Kidney tubule cell (primary cell): ENCODE results near the gene TTC27.
"Not testable (repeated sequence)": the region's sequence is repeated elsewhere in the genome, so short reads cannot be mapped to it uniquely, and the experiment has no call there.

ENCODE experiments used
- DNase-seq: peaks from one replicate; pipeline ENCODE4 v3.0.0-alpha.2; 2018; ENCODE audit warnings: low spot score

Gene TTC27

GRCh38 chr2:32627814-32628579 lies at the start of gene TTC27:
Gene TTC27 (plus strand): TSS chr2:32628050. CDS start chr2:32628293, 243 bp downstream.
- peak; percentile 98 for DNase-seq

DNA sequence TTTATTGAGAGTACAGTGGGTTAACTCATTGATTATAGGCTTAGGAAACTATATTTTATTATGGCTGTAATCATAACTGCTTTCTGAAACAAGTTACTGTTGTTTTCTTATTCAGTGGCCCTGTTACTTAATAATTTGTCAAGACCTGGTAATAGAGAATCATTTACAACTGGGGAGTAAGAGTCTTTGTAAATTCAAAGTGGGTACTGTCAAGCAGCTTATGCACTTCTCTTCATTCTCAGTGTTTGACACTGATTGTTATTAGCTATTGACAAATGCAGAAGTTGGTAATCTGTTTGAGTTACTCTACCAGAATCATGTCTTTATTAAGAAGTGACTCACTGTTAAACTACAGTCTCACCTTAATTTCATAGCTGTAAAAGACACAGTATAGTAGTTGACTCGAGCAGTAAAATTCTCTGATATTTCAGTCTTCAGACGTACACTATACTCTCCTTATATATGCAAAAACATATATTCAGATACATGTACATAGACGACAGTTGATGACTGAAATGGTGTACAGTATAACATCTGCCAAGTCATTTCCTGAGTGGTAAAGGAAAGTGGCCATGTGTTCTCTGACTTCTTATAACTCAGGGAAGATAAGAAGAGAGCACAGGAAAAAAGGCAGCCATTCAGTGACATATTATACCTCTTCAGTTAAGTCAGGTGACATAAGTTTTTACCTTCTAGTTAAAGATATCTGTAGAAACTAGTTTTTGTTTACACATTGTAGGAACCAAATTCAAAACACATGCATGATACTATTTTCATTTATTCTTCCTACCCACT lies 36.0 kb upstream of the TTC27 start:
- DNase-seq, result no peak

- DNase-seq, result no peak
Measured at GRCh38 chr2:32594573-32594972, 33.3 kb upstream of the TTC27 start.

DNA sequence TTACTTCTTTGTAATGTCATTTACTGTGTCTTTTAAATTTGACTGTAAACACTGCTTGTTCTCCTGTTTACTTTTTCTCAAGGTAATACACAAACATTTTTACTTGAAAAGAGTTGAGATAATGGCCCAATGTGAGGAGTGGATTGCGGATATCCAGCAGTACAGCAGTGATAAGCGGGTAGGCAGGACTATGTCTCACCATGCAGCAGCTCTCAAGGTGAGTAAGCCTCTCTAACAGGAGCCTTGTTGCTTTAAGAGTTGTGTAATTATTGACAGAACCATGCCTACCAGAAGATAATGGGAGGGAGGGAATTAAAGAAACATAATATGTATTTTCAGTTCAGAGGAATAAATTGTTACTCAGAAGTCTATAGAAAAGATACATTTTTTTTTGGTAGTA lies 16.5 kb upstream of the TTC27 start:
- DNase-seq, result peak; percentile 39

- no peak for DNase-seq
Measured at GRCh38 chr2:32611771-32612170, 16.1 kb upstream of the TTC27 start.

- no peak for DNase-seq
Measured at GRCh38 chr2:32614084-32614483, 13.8 kb upstream of the TTC27 start.

GRCh38 chr2:32617599-32618189 lies 10.2 kb upstream of the TTC27 start:
- DNase-seq, result no peak

DNA sequence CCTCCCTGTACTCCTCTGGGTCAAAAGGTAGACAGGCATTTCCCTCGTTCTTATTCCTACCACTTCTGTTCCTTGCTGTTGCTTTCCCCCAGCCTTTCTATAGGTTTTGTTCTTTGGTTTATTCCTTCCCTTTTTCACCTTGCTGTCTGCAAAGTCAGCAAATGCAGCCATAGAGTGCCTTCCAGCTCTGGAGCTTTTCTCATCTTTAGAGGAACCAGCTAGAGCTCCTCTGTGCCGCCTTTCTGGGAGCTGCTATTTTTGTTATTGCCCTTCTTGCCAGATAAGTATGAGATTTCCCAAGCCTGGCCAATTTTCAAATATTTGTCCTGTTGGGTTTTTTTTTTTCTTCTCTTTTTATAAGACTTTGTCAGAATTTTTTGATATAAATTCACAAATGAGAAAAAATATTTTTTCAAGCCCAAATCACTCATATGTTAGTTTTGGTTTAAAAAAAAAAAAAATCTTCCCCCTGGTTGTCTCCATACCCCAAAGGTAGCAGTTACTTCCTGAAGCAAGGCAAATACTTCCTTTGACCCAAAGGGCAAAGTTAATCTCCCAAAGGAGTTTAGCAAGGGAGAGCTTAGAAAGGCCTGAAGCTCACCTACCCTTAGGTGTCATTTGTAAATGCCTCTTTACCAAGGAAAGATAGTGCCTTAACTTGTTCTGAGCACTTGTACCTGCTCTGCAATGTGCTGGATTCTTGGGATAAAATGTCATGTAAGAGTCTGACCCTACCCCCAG lies 5.1 kb upstream of the TTC27 start:
- DNase-seq, result no peak

DNA sequence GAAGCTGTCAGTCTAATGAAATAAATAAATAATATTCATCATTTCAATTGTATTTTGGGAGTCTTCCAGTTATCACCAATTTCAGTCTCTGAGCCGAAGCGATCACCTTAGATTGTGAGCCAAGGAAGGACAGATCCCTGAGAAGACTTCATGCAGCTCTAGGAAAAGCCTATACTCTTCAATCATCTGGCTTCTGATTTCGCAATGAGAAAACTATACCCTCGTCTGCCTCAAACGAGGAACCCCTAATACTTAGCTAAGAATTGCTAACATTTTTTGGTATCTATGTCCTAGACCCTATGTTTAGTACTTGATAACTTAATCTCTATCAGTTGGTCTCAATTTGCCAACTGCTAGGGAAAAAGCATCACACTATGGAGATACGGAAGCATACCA lies 4.5 kb upstream of the TTC27 start:
- no peak for DNase-seq

GRCh38 chr2:32624812-32625211 lies 3.0 kb upstream of the TTC27 start:
- DNase-seq, result no peak

DNA sequence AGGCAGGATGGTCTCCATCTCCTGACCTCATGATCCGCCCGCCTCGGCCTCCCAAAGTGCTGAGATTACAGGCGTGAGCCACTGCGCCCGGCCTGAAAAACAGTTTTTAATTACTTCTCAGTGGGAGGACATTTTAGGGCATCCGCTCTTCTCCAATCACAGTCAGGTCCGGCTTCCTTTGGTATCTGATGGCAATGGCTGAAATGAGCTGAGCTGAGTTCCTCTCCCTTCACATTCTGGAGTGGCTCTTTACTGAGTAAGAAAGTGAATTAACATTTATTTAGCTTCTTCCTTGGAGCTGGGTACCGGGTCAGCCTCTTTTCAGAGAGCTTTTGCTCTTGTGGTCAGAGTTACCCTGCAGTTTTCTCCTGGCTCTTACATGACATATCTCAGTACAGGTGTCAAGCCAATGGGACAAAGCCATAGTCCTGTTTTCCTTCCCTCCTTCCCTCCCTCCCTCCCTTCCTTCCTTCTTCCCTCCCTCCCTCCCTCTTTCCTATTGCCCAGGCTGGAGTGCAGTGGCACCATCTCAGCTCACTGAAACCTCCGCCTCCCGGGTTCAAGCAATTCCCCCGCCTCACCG lies 1.1 kb upstream of the TTC27 start:
- DNase-seq, result no peak

GRCh38 chr2:32627441-32627813 lies 423 bp upstream of the TTC27 start:
- DNase-seq, result peak; percentile 60

DNA sequence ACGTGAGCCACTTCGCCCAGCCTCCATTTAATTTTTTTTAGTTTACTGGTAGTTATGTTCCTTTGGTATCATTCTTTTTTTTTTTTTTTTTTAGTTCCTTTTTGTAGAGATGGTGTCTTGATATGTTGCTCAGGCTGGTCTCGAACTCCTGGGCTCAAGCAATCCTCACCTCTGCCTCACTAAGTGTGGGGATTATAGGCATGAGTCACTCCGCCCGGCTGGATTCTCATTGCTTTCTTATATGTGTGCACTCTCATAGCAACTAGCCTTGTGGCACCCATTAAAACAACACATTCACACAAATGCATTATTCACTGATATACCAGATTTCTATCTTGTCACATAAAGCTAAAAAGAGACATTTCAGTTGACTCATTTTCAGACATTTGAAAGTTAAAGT lies 4.2 kb downstream of the TTC27 start:
- peak; percentile 60 for DNase-seq

DNA sequence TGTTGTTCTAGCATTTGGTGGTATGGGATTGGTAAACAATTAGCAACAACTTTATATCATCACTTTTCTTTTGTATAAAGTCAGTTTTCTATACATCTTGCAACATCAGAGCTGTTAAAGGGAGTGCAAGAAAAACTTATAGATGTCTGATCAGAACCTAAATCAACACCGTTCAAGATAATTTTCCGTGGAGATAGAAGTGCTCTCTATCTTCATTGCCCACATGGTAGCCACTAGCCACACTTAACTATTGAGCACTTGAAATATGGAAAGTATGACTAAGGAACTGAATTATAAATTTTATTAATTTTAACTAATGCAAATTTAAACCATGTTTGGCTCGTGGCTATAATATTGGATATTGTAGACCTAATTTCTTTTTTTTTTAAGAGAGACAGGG lies 5.2 kb downstream of the TTC27 start:
- DNase-seq, result no peak

DNA sequence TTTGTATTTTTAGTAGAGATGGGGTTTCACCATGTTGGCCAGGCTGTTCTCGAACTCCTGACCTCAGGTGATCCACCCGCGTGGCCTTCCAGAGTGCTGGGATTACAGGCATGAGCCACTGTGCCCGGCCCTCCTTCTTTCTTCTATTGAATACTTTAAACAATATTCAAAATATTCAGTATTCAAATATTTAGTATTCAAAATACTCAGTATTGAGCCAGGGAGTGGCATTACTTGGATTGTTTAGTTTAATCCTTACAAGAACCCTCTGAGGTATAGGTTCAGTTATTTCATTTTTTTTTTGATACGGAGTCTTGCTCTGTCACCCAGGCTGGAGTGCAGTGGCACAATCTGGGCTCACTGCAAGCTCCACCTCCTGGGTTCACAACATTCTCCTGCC lies 10.7 kb downstream of the TTC27 start:
- DNase-seq, result not testable (repeated sequence)

DNA sequence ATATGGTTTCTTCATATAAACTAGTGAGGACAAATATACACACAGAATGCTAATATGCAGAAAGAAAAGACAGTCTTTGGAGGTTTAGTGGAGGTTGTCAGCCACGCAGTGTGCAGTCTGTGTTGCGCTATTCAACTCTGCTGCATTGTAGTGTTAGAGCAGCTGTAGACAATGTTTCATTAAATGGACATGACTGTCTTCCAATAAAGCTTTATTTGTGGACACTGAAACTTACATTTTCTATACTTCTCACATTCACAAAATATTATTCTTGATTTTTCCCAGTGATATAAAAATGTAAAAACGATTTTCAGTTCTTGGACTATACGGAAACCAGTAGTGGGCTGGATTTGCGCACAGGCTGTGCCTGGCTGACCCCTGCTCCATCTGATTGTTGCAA lies 13.3 kb downstream of the TTC27 start:
- no peak for DNase-seq

DNA sequence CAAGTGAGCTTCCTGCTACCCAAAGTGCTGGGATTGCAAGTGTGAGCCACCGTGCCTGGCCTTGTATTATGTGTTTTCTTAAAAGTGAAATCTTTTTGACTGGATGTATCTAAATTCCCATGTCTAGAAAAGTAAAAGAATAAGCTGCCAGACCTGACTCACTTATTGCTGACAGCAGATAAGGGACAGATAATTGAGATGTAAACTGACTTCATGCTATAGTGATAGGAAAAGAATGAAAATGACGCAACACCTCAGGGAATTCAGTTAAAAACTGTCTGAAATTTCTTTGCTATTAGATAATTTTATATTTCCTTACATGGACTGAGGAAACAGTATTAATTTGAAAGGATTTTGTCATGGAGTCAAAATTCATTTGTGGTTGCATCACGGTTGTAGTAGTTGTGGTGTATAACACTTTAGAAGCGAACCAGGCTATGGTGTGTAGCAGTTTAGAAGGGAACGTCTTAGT lies 19.4 kb downstream of the TTC27 start:
- DNase-seq, result no peak

DNA sequence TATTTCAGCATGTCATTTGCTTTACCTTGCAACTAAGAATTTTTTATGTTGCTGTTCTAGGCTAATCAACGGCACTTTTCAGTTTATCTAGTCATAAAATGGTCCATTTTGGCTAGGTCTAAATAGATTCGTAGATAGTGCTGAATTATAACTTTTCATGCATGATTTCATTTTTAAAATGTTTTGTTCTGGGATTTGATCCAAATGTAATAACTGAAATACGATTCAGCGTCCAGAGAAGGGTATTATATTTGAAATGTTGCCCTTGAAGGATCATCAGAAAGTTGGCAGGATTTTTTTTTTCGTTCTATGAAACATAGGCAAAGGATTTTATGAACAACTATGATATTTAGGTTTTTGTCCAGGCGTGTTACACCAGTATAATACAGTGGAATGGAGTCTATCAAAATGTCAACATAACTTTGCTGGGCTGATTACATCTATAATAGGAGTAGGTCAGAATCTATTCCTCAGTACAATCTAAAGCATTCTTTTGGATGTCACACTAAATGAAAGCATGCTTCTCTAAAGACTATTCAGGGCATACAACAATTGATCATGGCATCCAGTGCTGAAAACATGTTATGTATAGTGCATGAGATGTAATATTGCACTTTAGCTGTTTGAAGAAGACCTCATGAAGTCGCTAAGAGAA lies 24.8 kb downstream of the TTC27 start:
- DNase-seq, result no peak

GRCh38 chr2:32656069-32656468 lies 28.2 kb downstream of the TTC27 start:
- DNase-seq, result no peak

DNA sequence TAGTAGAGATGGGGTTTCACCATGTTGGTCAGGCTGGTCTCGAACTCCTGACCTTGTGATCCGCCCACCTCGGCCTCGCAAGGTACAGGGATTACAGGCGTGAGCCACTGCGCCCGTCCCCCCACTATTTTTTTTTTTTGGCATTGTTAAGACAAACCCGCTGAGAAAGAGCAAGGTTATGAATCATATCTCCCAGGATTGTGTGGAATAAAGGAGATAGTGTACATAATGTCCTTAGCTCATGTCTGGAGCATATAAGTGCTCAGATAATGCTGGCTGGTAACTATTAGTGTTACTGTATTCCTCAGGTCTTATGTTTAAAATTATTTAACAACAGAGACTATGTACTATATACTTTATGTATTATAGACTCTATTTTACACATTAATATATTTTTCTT lies 36.0 kb downstream of the TTC27 start:
- no peak for DNase-seq

DNA sequence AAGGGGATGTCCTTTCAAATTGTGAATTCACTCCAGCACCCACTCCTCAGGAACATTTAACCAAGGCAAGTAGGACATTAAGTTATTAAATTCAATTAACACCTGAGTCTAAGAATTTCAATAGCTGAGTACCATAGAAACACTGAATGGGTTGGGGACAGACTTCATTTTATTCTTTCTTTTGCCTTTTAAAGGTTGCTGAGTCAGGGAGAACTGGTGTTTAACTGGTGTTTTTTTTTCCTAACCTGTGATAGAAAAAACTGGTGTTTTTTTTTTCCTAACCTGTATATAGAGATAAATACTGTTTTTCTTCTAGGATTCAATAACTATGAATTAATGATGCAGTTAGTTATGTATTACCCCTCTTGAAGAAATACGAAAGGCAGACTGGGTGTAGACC lies 38.9 kb downstream of the TTC27 start:
- DNase-seq, result no peak
